ENCODE data around the gene VSIG8.
"Not testable (repeated sequence)": the region's sequence is repeated elsewhere in the genome, so short reads cannot be mapped to it uniquely, and the experiment has no call there.

VSIG8 gene

GRCh38 chr1:159900086-159900680, 37.7 kb upstream of the VSIG8 start, which contains the start of gene CFAP45:
Gene CFAP45, minus strand, starts transcription at chr1:159900165. Its CDS starts 67 bp downstream, at chr1:159900098.
- Histone ChIP-seq H4K20me1 (ENCODE audit: insufficient read depth, low read length) (no peaks in the 10 kb centered on the region), H3K4me1 (ENCODE audit: low read length) (peaks cover 19% of the 10 kb centered on the region), H3K27me3 (ENCODE audit: low read depth, low read length) (peaks cover 11% of the 10 kb centered on the region; the same call in 1 of the 2 replicates), H3K9me3 (ENCODE audit: insufficient read depth, low read length) (no peaks in the 10 kb centered on the region), H3K79me2 (ENCODE audit: low read length) (no peaks in the 10 kb centered on the region), H3K4me3 (ENCODE audit: low read length) (no peak within 1 kb of the TSS), H3K27ac (ENCODE audit: low read length) (no peak within 1 kb of the TSS), H3K4me2 (ENCODE audit: low read length) (peak within 1 kb of the TSS; percentile 61), H3K36me3 (replicated peaks; ENCODE audit: low read depth, low read length) (no peaks in the 10 kb centered on the region), H2AFZ (ENCODE audit: low read depth, low read length) (no peak within 1 kb of the TSS), H3K9ac (ENCODE audit: low read length) (no peak within 1 kb of the TSS)
- TF ChIP-seq EZH2phosphoT487 (IDR thresholded peaks at IDR 0.05; ENCODE audit: low read depth) (no peak), CTCF (IDR thresholded peaks at IDR 0.05; ENCODE audit: low read depth, low read length) (no peak)

- not testable (repeated sequence) for H3K79me2 ChIP-seq (ENCODE audit: low read length); H3K36me3 ChIP-seq (replicated peaks; ENCODE audit: low read depth, low read length); H4K20me1 ChIP-seq (ENCODE audit: insufficient read depth, low read length); H3K27ac ChIP-seq (ENCODE audit: low read length); H2AFZ ChIP-seq (ENCODE audit: low read depth, low read length); H3K9ac ChIP-seq (ENCODE audit: low read length); H3K4me2 ChIP-seq (ENCODE audit: low read length); H3K9me3 ChIP-seq (ENCODE audit: insufficient read depth, low read length); H3K4me3 ChIP-seq (ENCODE audit: low read length)
- Histone ChIP-seq H3K27me3 (ENCODE audit: low read depth, low read length) (peaks cover 17% of the 10 kb centered on the region; the same call in 1 of the 2 replicates), H3K4me1 (ENCODE audit: low read length) (peaks cover 19% of the 10 kb centered on the region)
These were observed 37.2 kb upstream of the VSIG8 start for GRCh38 chr1:159899634-159900033.

GRCh38 chr1:159898527-159898926, 36.1 kb upstream of the VSIG8 start:
- Histone ChIP-seq H3K4me3 (ENCODE audit: low read length) (peak overlapping the region; percentile 26; the same call in 1 of the 2 replicates), H3K36me3 (replicated peaks; ENCODE audit: low read depth, low read length) (no peaks in the 10 kb centered on the region), H3K9ac (ENCODE audit: low read length) (peak overlapping the region; percentile 8; the same call in 1 of the 2 replicates), H3K4me2 (ENCODE audit: low read length) (peak overlapping the region; percentile 61), H3K27ac (ENCODE audit: low read length) (peak overlapping the region; percentile 55), H3K4me1 (ENCODE audit: low read length) (peaks cover 19% of the 10 kb centered on the region), H2AFZ (ENCODE audit: low read depth, low read length) (no peak overlapping the region), H4K20me1 (ENCODE audit: insufficient read depth, low read length) (no peaks in the 10 kb centered on the region), H3K79me2 (ENCODE audit: low read length) (no peaks in the 10 kb centered on the region), H3K9me3 (ENCODE audit: insufficient read depth, low read length) (no peaks in the 10 kb centered on the region), H3K27me3 (ENCODE audit: low read depth, low read length) (peaks cover 19% of the 10 kb centered on the region; the same call in 1 of the 2 replicates)
- TF ChIP-seq CTCF (IDR thresholded peaks at IDR 0.05; ENCODE audit: low read depth, low read length) (no peak), EZH2phosphoT487 (IDR thresholded peaks at IDR 0.05; ENCODE audit: low read depth) (no peak)

- Histone ChIP-seq H3K4me1 (ENCODE audit: low read length) (peaks cover 19% of the 10 kb centered on the region), H3K79me2 (ENCODE audit: low read length) (no peaks in the 10 kb centered on the region), H3K27me3 (ENCODE audit: low read depth, low read length) (peaks cover 19% of the 10 kb centered on the region; the same call in 1 of the 2 replicates), H3K27ac (ENCODE audit: low read length) (peak overlapping the region; percentile 55), H3K4me3 (ENCODE audit: low read length) (peak overlapping the region; percentile 26; the same call in 1 of the 2 replicates), H3K9ac (ENCODE audit: low read length) (peak overlapping the region; percentile 8; the same call in 1 of the 2 replicates), H3K9me3 (ENCODE audit: insufficient read depth, low read length) (no peaks in the 10 kb centered on the region), H3K36me3 (replicated peaks; ENCODE audit: low read depth, low read length) (no peaks in the 10 kb centered on the region), H3K4me2 (ENCODE audit: low read length) (peak overlapping the region; percentile 61), H2AFZ (ENCODE audit: low read depth, low read length) (no peak overlapping the region), H4K20me1 (ENCODE audit: insufficient read depth, low read length) (no peaks in the 10 kb centered on the region)
- no peak for TF ChIP-seq EZH2phosphoT487 (IDR thresholded peaks at IDR 0.05; ENCODE audit: low read depth)
- no peak for TF ChIP-seq CTCF (IDR thresholded peaks at IDR 0.05; ENCODE audit: low read depth, low read length)
These were observed 35.5 kb upstream of the VSIG8 start for GRCh38 chr1:159897962-159898361.

All from OCI-LY3 (cell line).